GM10266 (cell line): ENCODE results near the gene PALM2AKAP2.

Experiments used
- DNase-seq: peaks from one replicate; pipeline ENCODE4 v3.0.0; 2012; ENCODE audit errors: extremely low spot score
- CTCF ChIP-seq: IDR thresholded peaks from 2 replicates; pipeline ENCODE4 v1.5.1; 2012; ENCODE audit warnings: mild to moderate bottlenecking, low read depth; ENCODE audit not compliant: control insufficient read depth, insufficient read depth; ENCODE audit errors: missing control alignments

The PALM2AKAP2 gene

GRCh38 chr9:109789556-109789955, 9.6 kb downstream of the PALM2AKAP2 start:
- TF ChIP-seq CTCF, result no peak
- DNase-seq, result no peak

GRCh38 chr9:109789971-109790370, 10.0 kb downstream of the PALM2AKAP2 start:
- no peak for TF ChIP-seq CTCF
- no peak for DNase-seq

GRCh38 chr9:109791003-109791677, 11.1 kb downstream of the PALM2AKAP2 start:
- no peak for TF ChIP-seq CTCF

GRCh38 chr9:109791747-109792146, 11.7 kb downstream of the PALM2AKAP2 start:
- no peak for TF ChIP-seq CTCF

More at GRCh38 chr9:109791003-109791677, 11.1 kb downstream of the PALM2AKAP2 start:
- no peak for DNase-seq

GRCh38 chr9:109792951-109793546, 13.1 kb downstream of the PALM2AKAP2 start:
- TF ChIP-seq CTCF, result no peak

More at GRCh38 chr9:109791747-109792146, 11.7 kb downstream of the PALM2AKAP2 start:
- no peak for DNase-seq

GRCh38 chr9:109793921-109794320, 13.9 kb downstream of the PALM2AKAP2 start:
- no peak for TF ChIP-seq CTCF
- no peak for DNase-seq

More at GRCh38 chr9:109792951-109793546, 13.1 kb downstream of the PALM2AKAP2 start:
- no peak for DNase-seq

GRCh38 chr9:109794361-109795012, 14.5 kb downstream of the PALM2AKAP2 start:
- TF ChIP-seq CTCF, result no peak
- DNase-seq, result no peak
